ENCODE results near the gene TTBK2.

DNA sequence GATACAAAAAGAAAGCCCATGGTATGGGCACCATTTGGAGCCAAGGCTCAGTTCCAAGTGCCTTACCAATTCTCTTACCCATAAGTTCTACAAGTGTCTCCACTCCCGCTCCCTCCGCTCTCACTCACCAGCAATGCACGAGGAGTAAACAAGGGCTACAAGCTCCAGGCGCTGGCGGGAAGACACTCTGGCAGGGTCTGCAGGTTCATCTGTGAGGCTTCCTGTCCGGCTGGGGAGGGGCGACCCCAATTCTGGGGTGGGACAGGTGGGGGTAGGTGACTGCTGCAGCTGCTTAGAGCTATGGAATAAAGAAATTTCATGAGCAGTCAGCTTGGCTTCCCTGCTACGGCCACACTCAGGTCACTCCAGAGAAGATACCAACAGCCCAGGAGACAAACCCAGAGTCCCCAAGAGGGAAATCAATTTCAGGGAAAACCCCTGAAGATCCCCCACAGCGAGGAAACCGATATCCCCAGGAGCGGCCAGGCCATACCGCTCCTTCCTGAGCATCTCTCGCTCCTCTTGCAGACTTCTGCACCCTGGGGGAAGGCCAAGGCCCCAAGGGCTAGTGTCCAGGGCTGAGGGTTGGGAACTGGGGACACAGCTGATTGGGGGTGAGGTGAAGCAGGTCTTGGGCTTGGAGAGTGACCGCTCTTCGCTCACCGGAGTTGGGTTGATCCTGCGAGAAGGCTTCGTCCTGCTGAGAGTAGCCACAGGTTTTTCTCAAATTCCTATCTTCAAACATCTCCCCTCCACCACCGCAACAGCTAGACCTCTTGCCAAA lies 185.0 kb downstream of the TTBK2 start:
- no peak for TF ChIP-seq CTCF (IDR thresholded peaks at IDR 0.05 in 2 of 3, conservative IDR thresholded peaks at IDR 0.05 in 1 of 3; ENCODE audit: borderline replicate concordance in 1 of 3, insufficient read depth in 1 of 3, low read depth in 2 of 3, low read length in 2 of 3)
- TF ChIP-seq, protein P1, sequence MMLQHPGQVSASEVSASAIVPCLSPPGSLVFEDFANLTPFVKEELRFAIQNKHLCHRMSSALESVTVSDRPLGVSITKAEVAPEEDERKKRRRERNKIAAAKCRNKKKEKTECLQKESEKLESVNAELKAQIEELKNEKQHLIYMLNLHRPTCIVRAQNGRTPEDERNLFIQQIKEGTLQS (IDR thresholded peaks at IDR 0.05), result no peak
- no peak for TF ChIP-seq EZH2phosphoT487 (IDR thresholded peaks at IDR 0.05; ENCODE audit: borderline replicate concordance)
- no peak for TF ChIP-seq EZH2 (IDR thresholded peaks at IDR 0.05)
- TF ChIP-seq POLR2A (IDR thresholded peaks at IDR 0.05; ENCODE audit: borderline replicate concordance, extremely low read depth, insufficient read depth, insufficient read length), result no peak
- TF ChIP-seq CEBPB (IDR thresholded peaks at IDR 0.05; ENCODE audit: low read depth), result no peak
- TF ChIP-seq SIN3A (IDR thresholded peaks at IDR 0.05; ENCODE audit: low read depth), result no peak
- no peak for TF ChIP-seq JUND (IDR thresholded peaks at IDR 0.05)
- no peak for TF ChIP-seq ELF1 (IDR thresholded peaks at IDR 0.05; ENCODE audit: borderline replicate concordance, low read depth)
- TF ChIP-seq POLR2AphosphoS5 (IDR thresholded peaks at IDR 0.05; ENCODE audit: low read depth, low read length), result no peak
- TF ChIP-seq SRF (IDR thresholded peaks at IDR 0.05; ENCODE audit: low read depth), result no peak
- TF ChIP-seq RAD21 (IDR thresholded peaks at IDR 0.05; ENCODE audit: low read depth), result no peak
